GM12878 (cell line): Measurements from ENCODE around the gene OPCML. TPM values are rescaled to one million over a fixed set of nuclear protein-coding genes. Genes with fewer than 3 reads are reported as not detected.

Source experiments
- ATAC-seq: fragments of 200-7000 bp; cut with Tn5 transposase; 3 replicates; pipeline ENCODE4 v1.9.1; 2020; ENCODE audit warnings: mild to moderate bottlenecking, moderate library complexity
- BruUV-seq: library from RNA; stranded (reverse); fragments of 400-500 nt; replicated peaks from 2 replicates; lab custom pipeline; 2021; lab: Mats Ljungman, UMichigan
- CTCF ChIA-PET: fragments of 300-600 bp; sonication (Branson Sonifier 250); formaldehyde crosslinking; extraction: SDS; loops from one replicate; lab custom pipeline; 2021; ENCODE audit warnings: inconsistent platforms; lab: Yijun Ruan, JAX
- POLR2A ChIA-PET: fragments of 350-600 bp; formaldehyde crosslinking; extraction: SDS; loops from one replicate; lab custom pipeline; 2021; ENCODE audit warnings: inconsistent platforms; lab: Charles Lee
- RAD21 ChIA-PET: fragments of 300-600 bp; sonication (Branson Sonifier 250); formaldehyde crosslinking; loops from one replicate; lab custom pipeline; 2023; ENCODE audit warnings: antibody characterized with exemption; ENCODE audit not compliant: unreplicated experiment; lab: Charles Lee
- SMC1A ChIA-PET: fragments of 300-600 bp; sonication (Branson Sonifier 250); formaldehyde crosslinking; loops from one replicate; lab custom pipeline; 2023; ENCODE audit not compliant: unreplicated experiment, uncharacterized antibody; lab: Charles Lee
- DNase-seq: peaks from one replicate; pipeline ENCODE4 v3.0.0-alpha.2; 2011; ENCODE audit warnings: low read depth, low spot score
- FAIRE-seq: peaks from 3 replicates; lab custom pipeline; 2011; peaks lifted over from hg19 to GRCh38; lab: Jason Lieb, UNC
- H2AFZ ChIP-seq: 2 replicates; pipeline ENCODE4 v1.6.0; 2011; ENCODE audit warnings: low read depth, low read length, control low read depth; ENCODE audit not compliant: control insufficient read depth
- H3K27ac ChIP-seq: 2 replicates; pipeline ENCODE4 v1.5.1; 2011; ENCODE audit warnings: control low read depth; ENCODE audit not compliant: control insufficient read depth, insufficient read depth
- H3K27me3 ChIP-seq, 2 experiments: replicated peaks in 1 of 2; 2 replicates each; pipeline versions ENCODE4 v1.6.0 to v1.6.1; 2011; ENCODE audit warnings: low read length in 1 of 2; ENCODE audit not compliant: control insufficient read depth in 2 of 2, insufficient read depth in 2 of 2
- H3K36me3 ChIP-seq, 2 experiments: 2 replicates each; pipeline ENCODE4 v1.5.1; 2011; ENCODE audit warnings: low read length in 1 of 2; ENCODE audit not compliant: control insufficient read depth in 2 of 2, insufficient read depth in 2 of 2
- H3K4me1 ChIP-seq: 2 replicates; pipeline ENCODE4 v1.6.1; 2011; ENCODE audit warnings: mild to moderate bottlenecking, low read length, moderate library complexity, mixed read lengths; ENCODE audit not compliant: control insufficient read depth, insufficient read depth
- H3K4me2 ChIP-seq: 2 replicates; pipeline ENCODE4 v1.6.0; 2011; ENCODE audit warnings: control low read depth; ENCODE audit not compliant: control insufficient read depth, insufficient read depth
- H3K4me3 ChIP-seq: fragments of 200-600 bp; sonication (generic); 2 replicates; pipeline ENCODE4 v1.5.1; 2016
- H3K79me2 ChIP-seq: 2 replicates; pipeline ENCODE4 v1.6.0; 2011; ENCODE audit warnings: low read length; ENCODE audit not compliant: control insufficient read depth, insufficient read depth
- H3K9ac ChIP-seq: 2 replicates; pipeline ENCODE4 v1.8.0; 2011; ENCODE audit warnings: low read length, control low read depth, mixed read lengths; ENCODE audit not compliant: control insufficient read depth, insufficient read depth
- H3K9me3 ChIP-seq: replicated peaks from 3 replicates; pipeline ENCODE4 v1.5.1; 2011; ENCODE audit warnings: mild to moderate bottlenecking, low read length; ENCODE audit not compliant: control insufficient read depth, insufficient read depth
- H4K20me1 ChIP-seq: 2 replicates; pipeline ENCODE4 v1.6.0; 2011; ENCODE audit not compliant: control insufficient read depth, insufficient read depth
- CHD4 ChIP-seq: fragments of 200-600 bp; sonication (generic); IDR thresholded peaks from 2 replicates; pipeline ENCODE4 v1.6.1; 2016; ENCODE audit warnings: mild to moderate bottlenecking
- E2F8 ChIP-seq: fragments of 450-650 bp; IDR thresholded peaks from 2 replicates; pipeline ENCODE4 v1.6.1; 2018; ENCODE audit warnings: mild to moderate bottlenecking, low read depth, moderate library complexity; ENCODE audit not compliant: partially characterized antibody
- HCFC1 ChIP-seq: fragments of 150-350 bp; IDR thresholded peaks from 2 replicates; pipeline ENCODE4 v1.6.1; 2014; ENCODE audit warnings: low read length
- HDGF ChIP-seq: fragments of 450-650 bp; IDR thresholded peaks from 2 replicates; pipeline ENCODE4 v1.6.1; 2016; ENCODE audit warnings: antibody characterized with exemption
- IKZF1 ChIP-seq: fragments of 450-650 bp; conservative IDR thresholded peaks from 2 replicates; pipeline ENCODE4 v1.6.1; 2017; ENCODE audit warnings: antibody characterized with exemption, mild to moderate bottlenecking
- KLF5 ChIP-seq: fragments of 450-650 bp; IDR thresholded peaks from 2 replicates; pipeline ENCODE4 v1.6.1; 2014; ENCODE audit warnings: mild to moderate bottlenecking; ENCODE audit not compliant: partially characterized antibody
- NFXL1 ChIP-seq: fragments of 450-650 bp; IDR thresholded peaks from 2 replicates; pipeline ENCODE4 v1.6.1; 2017; ENCODE audit warnings: antibody characterized with exemption, mild to moderate bottlenecking, borderline replicate concordance
- PAX8 ChIP-seq: fragments of 450-650 bp; IDR thresholded peaks from 2 replicates; pipeline ENCODE4 v1.6.1; 2017; ENCODE audit warnings: mild to moderate bottlenecking, moderate library complexity
- RAD21 ChIP-seq: IDR thresholded peaks from 2 replicates; pipeline ENCODE4 v1.6.1; 2011; ENCODE audit warnings: mild to moderate bottlenecking, low read depth, low read length, moderate library complexity; ENCODE audit not compliant: insufficient read depth
- RELB ChIP-seq: fragments of 450-650 bp; IDR thresholded peaks from 2 replicates; pipeline ENCODE4 v1.6.1; 2017; ENCODE audit warnings: low read depth, mild to moderate bottlenecking, moderate library complexity
- ZSCAN29 ChIP-seq: fragments of 450-650 bp; IDR thresholded peaks from 2 replicates; pipeline ENCODE4 v1.6.1; 2017; ENCODE audit warnings: mild to moderate bottlenecking, moderate library complexity
- WGBS: methylation state at CpG from one replicate; pipeline ENCODE4 v1.1.6; 2016; ENCODE audit warnings: low lambda C conversion rate; ENCODE audit not compliant: insufficient replicate concordance, insufficient coverage; ENCODE audit errors: missing lambda C conversion rate; 5-methylcytosine and 5-hydroxymethylcytosine counted together
- in situ Hi-C: fragments of 300-500 bp; cut with MboI; formaldehyde crosslinking; loops from 9 replicates; pipeline ENCODE4 v1.14.3; 2018; ENCODE audit warnings: mixed read lengths
- intact Hi-C: fragments of 100-400 bp; cut with micrococcal nuclease; formaldehyde crosslinking; loops from one replicate; pipeline ENCODE4 v1.14.2; 2022; ENCODE audit not compliant: unreplicated experiment
- polyA plus RNA-seq, 11 experiments: library from polyadenylated mRNA; depleted of rRNA in 4 of 11; unstranded in 6 of 11; stranded (reverse) in 5 of 11; fragments of >200 nt; fragmentation: Nextera tagmentation in 4 of 11; fragmentation: Illumina TruSeq in 1 of 11; extraction: Ambion mirVana in 4 of 11; extraction: Trizol in 1 of 11; gene quantifications; 1 replicate in 1 of 11; 2 replicates in 10 of 11; pipeline versions ENCODE4 v1.2.1 to v1.2.3, GENCODE V29; 2011 to 2016; ENCODE audit warnings: inconsistent platforms in 2 of 11, missing spikeins in 2 of 11, low read depth in 1 of 11
- total RNA-seq, 4 experiments: library from RNA; depleted of rRNA in 3 of 4; stranded (reverse); fragments of >200 nt in 3 of 4; fragmentation: Illumina TruSeq in 1 of 4; extraction: Trizol in 1 of 4; gene quantifications; 2 replicates each; pipeline versions ENCODE4 v1.2.1 to v1.2.3, GENCODE V29; 2013 to 2021
- TF ChIP-seq, protein P1 (sequence below): fragments of 150-350 bp; IDR thresholded peaks from 2 replicates; pipeline ENCODE4 v1.6.1; 2016; ENCODE audit warnings: low read depth, low read length

The OPCML gene
- total and polyA plus RNA-seq, 10 of the 15 experiments (the other 5 are each of a cell fraction or from before 2014, with no cell fraction given), result 0.84 TPM; not detected in 9

- no peak for ATAC-seq
- H3K36me3 ChIP-seq, result no peaks in the 10 kb centered on the region
- ChIA-PET RAD21 (no interaction called here), CTCF (no interaction called here), POLR2A (no interaction called here), SMC1A (no interaction called here)
- H3K4me3 ChIP-seq, result no peak overlapping the region
- FAIRE-seq, result no peak
- WGBS, result 12% methylated on average over 4 of the region's 4 CpGs
- DNase-seq, result no peak
- H3K79me2 ChIP-seq, result no peaks in the 10 kb centered on the region
- in situ Hi-C loops (no loop called here), intact Hi-C loops (no loop called here)
- no peaks in the 10 kb centered on the region; the same call in 2 of the 3 replicates for H3K9me3 ChIP-seq
- no peak overlapping the region for H3K9ac ChIP-seq
- H3K27ac ChIP-seq, result no peak overlapping the region
- no peaks in the 10 kb centered on the region for H3K4me1 ChIP-seq
- no peak overlapping the region for H3K4me2 ChIP-seq
- H2AFZ ChIP-seq, result no peak overlapping the region
- BruUV-seq, result no TSS peak
- no peaks in the 10 kb centered on the region for H4K20me1 ChIP-seq
- H3K27me3 ChIP-seq, result no peaks in the 10 kb centered on the region; a peak in 1 of 4 replicates
- no peak for TF ChIP-seq KLF5
- no peak for TF ChIP-seq IKZF1
- no peak for TF ChIP-seq RELB
- no peak for TF ChIP-seq ZSCAN29
- no peak for TF ChIP-seq NFXL1
- no peak for TF ChIP-seq RAD21
- no peak for TF ChIP-seq E2F8
- no peak for TF ChIP-seq HDGF
- TF ChIP-seq, protein P1, sequence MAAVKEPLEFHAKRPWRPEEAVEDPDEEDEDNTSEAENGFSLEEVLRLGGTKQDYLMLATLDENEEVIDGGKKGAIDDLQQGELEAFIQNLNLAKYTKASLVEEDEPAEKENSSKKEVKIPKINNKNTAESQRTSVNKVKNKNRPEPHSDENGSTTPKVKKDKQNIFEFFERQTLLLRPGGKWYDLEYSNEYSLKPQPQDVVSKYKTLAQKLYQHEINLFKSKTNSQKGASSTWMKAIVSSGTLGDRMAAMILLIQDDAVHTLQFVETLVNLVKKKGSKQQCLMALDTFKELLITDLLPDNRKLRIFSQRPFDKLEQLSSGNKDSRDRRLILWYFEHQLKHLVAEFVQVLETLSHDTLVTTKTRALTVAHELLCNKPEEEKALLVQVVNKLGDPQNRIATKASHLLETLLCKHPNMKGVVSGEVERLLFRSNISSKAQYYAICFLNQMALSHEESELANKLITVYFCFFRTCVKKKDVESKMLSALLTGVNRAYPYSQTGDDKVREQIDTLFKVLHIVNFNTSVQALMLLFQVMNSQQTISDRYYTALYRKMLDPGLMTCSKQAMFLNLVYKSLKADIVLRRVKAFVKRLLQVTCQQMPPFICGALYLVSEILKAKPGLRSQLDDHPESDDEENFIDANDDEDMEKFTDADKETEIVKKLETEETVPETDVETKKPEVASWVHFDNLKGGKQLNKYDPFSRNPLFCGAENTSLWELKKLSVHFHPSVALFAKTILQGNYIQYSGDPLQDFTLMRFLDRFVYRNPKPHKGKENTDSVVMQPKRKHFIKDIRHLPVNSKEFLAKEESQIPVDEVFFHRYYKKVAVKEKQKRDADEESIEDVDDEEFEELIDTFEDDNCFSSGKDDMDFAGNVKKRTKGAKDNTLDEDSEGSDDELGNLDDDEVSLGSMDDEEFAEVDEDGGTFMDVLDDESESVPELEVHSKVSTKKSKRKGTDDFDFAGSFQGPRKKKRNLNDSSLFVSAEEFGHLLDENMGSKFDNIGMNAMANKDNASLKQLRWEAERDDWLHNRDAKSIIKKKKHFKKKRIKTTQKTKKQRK, result no peak
- no peak for TF ChIP-seq HCFC1
- no peak for TF ChIP-seq PAX8
- TF ChIP-seq CHD4, result no peak
Measured at GRCh38 chr11:132714859-132715440, 817.4 kb downstream of the OPCML start.
